ENCODE measurements around the gene CCNL2.
"Not testable (repeated sequence)": the region's sequence is repeated elsewhere in the genome, so short reads cannot be mapped to it uniquely, and the experiment has no call there.

- TF ChIP-seq ZMAT4 (CRISPR knock-in tag; IDR thresholded peaks at IDR 0.05); CBFB (CRISPR knock-in tag; IDR thresholded peaks at IDR 0.05; ENCODE audit: low read depth): not testable (repeated sequence)
These were observed 18.8 kb upstream of the CCNL2 start for GRCh38 chr1:1417825-1418463.

All from WTC11 (cell line).